GM19193 (cell line): ENCODE data around the gene CTPS2.

ENCODE experiments used
- POLR2A ChIP-seq: IDR thresholded peaks from 4 replicates; pipeline ENCODE4 v1.6.1; 2011; ENCODE audit not compliant: insufficient read depth, insufficient read length; ENCODE audit errors: extremely low read depth

Gene CTPS2

DNA sequence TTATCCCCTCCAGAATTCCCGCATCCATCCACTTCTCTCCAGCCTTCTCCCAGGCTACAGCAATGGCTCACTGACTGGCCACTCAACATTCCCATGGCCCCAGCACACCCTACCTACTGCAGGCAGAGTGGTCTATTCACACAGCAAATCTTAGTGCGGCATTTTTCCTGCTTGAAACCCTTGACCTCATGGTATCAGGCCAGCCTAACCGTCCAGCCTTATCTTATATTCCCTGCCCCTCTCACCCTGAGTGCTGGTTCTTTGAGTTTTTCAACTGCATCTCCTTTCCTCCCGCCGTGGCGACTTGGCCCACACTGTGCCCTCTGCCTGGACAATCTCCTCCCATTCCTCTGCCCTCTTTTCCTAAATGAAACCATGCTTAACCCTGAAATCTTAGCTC lies 72.5 kb downstream of the CTPS2 start:
- TF ChIP-seq POLR2A = no peak

DNA sequence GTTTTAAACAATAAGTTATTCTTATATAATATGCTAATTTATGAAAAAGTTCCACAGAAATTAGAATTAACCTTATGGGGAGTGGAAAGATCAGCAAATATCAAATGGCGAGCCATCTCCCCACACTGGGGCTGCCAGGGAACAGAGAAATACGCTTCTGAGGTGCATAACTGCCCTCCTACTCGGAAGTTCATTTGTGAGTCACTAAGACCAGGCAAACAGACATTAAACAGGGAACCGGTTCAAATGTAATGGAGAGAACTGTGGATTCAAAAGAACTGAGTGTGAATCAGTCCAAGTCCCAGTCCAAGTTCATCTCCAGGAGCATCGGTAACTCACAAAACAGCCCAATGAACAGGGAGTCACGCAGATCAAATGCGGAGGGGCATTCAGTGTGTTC lies 73.9 kb downstream of the CTPS2 start:
- TF ChIP-seq POLR2A = no peak

- TF ChIP-seq POLR2A = no peak
Measured at GRCh38 chrX:16635596-16635995, 76.9 kb downstream of the CTPS2 start.

DNA sequence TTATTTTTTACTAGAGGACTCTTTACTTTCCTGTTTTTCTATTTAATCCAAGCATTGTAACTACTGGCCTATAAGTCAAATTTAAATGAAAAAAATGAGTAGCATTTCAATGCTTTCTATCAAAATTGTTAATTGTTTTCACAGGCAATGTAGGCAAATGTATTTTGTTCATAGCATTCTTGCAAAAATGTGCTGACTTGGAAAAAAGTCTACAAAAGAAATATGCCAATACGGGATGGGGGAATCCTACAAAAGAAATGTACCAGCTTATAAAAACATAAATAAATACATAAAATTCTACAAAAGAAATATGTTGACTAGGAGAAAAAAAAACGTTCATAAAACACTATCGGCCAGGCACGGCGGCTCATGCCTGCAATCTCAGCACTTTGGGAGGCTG lies 77.4 kb downstream of the CTPS2 start:
- no peak for TF ChIP-seq POLR2A

DNA sequence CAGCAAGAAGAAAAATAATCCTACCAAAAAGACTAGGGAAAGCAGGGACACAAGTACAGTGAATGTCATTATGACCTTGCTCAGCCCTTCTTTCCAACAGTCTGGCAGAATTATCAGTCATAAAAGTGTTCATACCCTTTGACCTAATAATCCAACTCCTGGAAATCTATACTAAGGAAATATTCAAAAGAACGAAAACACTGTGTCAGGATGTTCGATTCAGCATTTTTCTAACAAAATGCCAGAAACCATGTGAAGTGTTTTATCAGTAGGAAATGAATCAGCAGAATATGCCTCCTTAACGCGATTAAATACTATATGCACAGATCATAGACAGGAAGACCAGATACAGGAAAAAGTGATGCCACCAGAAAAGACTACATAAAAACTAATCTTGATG lies 78.7 kb downstream of the CTPS2 start:
- no peak for TF ChIP-seq POLR2A

GRCh38 chrX:16629909-16630308 lies 82.6 kb downstream of the CTPS2 start:
- no peak for TF ChIP-seq POLR2A

DNA sequence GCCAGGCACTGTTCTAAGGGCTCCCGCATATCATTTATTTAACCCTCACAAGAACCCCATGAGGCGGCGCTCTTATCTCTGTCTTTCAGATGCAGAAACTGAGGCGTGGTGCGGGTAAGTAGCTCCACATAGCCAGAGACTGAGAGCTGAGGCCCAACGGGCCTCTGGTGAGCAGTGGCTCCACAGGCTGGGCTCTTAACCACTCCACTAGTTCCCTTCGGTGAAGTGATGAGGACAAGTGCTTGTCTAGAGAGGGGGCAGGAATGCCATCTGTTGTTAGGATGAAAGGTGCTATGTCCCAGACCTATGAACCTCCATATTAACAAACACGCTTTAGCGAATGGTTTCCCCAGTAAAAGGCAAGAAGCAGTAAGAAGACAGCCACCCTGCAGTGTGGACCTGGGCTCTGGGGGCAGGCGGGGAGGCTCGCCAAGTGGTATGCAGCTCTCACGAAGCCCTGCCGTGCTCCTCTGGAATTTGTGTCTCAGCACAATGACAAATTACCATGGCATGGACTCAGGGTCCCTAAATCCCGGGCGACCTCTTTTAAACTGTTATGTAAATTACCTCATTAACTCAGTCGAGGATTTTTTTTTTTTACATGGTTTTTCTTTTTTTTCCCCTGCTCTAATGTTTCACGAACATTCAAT lies 83.4 kb downstream of the CTPS2 start:
- no peak for TF ChIP-seq POLR2A

GRCh38 chrX:16619024-16619423 lies 93.4 kb downstream of the CTPS2 start:
- no peak for TF ChIP-seq POLR2A

GRCh38 chrX:16618422-16618821 lies 94.0 kb downstream of the CTPS2 start:
- TF ChIP-seq POLR2A = no peak

- no peak for TF ChIP-seq POLR2A
Measured at GRCh38 chrX:16617382-16617781, 95.1 kb downstream of the CTPS2 start.

DNA sequence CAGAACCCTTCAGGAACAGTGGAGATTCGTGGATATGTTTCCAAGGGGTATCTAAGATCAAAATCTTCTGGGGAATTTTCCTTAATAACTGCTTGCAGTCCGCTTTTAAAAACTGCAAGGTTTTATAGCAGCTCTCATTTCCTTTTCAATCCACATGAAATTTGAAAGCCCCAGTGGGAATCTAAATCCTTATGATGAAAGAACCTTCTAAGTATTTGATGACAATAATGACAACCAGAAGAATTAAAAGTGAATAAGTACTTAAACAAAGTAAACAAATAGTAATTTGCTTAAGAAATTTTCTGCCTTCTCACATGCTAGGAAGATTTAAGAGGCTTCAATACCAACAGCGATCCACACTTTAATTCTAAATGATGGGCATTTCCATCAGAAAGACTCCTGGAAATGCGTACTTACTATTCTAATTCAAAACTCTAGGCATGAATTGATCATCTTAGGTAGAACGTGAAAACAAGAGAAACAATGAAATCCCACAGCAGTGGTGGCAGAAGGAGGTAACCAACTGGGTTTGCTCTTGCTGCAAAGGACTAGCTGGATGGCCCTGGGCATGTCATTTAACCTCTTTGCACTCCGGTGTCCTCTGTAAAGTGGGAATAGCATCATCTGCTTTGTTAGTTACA lies 100.1 kb downstream of the CTPS2 start:
- TF ChIP-seq POLR2A = no peak

GRCh38 chrX:16610121-16610621 lies 102.3 kb downstream of the CTPS2 start:
- TF ChIP-seq POLR2A = no peak

DNA sequence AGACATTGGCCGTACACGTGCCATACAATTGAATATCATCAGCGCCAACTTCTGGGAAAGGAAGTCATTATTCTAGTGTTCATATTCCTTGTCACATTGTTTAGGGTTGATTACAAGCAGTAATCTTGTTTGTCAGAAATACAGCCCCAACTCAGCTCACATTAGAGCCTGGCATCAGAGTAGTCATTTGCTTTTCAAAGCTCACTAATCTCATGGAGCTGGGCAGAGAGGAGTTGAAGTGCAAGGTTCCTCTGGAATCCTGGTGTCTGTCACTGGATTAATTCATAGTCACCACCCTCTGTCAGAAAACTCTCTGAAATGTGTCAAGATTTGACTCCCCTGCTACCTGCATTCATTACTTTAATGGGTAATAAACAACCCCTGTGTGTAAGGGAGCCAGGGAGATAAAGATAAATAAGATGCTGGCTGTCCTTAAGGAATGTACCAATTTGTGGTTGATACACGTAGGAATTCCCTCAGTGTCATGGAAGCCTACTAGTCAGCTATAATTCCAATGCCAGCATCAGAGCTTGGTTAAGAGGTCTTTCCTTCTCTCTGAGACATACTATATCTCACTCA lies 106.2 kb downstream of the CTPS2 start:
- TF ChIP-seq POLR2A = no peak

- TF ChIP-seq POLR2A = no peak
Measured at GRCh38 chrX:16604337-16604736, 108.1 kb downstream of the CTPS2 start.

DNA sequence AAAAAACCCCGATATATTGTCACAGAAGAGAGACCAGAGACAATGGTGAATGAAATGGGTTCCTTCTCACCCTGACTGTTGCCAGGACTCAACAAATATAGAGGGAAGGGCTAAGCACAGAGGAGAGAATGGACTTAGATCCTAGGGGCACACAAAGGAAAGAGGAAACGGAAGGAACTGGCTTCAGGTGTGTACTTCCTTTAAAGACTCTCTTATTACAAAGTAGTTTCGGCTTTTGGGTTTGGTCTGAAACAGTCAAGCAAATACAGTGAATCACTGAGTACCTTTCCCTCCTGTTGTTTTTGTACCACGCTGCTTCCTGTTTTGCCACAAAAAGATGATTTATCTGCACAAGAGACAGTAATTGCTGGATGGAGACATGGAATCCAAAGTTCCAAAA lies 108.6 kb downstream of the CTPS2 start:
- no peak for TF ChIP-seq POLR2A

- no peak for TF ChIP-seq POLR2A
Measured at GRCh38 chrX:16601885-16602284, 110.6 kb downstream of the CTPS2 start.
